A673 (cell line): ENCODE results near the gene SDF2L1. TPM values are rescaled to one million over a fixed set of nuclear protein-coding genes. Genes with fewer than 3 reads are reported as not detected.

Experiments
- BruUV-seq: library from RNA; stranded (reverse); fragments of 400-500 nt; replicated peaks from 2 replicates; lab custom pipeline; 2021; lab: Mats Ljungman, UMichigan
- CTCF ChIA-PET: fragments of 300-600 bp; sonication (Branson Sonifier 250); formaldehyde crosslinking; loops from one replicate; lab custom pipeline; 2022; ENCODE audit warnings: antibody characterized with exemption; lab: Charles Lee
- POLR2A ChIA-PET: fragments of 300-600 bp; sonication (Branson Sonifier 250); formaldehyde crosslinking; loops from one replicate; lab custom pipeline; 2022; ENCODE audit warnings: antibody characterized with exemption; ENCODE audit not compliant: low non-redundant PET; lab: Charles Lee
- DNase-seq: peaks from one replicate; pipeline ENCODE4 v3.0.0-alpha.2; 2015; ENCODE audit warnings: low spot score
- H3K27ac ChIP-seq: fragments of 200-600 bp; sonication (generic); 2 replicates; pipeline ENCODE4 v1.5.1; 2016; ENCODE audit warnings: mixed run types, low read depth, mild to moderate bottlenecking, mixed read lengths, antibody characterized with exemption, low read length; ENCODE audit not compliant: poor library complexity, severe bottlenecking
- H3K27me3 ChIP-seq: fragments of 200-600 bp; sonication (generic); replicated peaks from 2 replicates; pipeline ENCODE4 v1.6.1; 2017; ENCODE audit warnings: mixed run types, low read depth, mild to moderate bottlenecking, mixed read lengths, antibody characterized with exemption, low read length; ENCODE audit not compliant: insufficient read depth, poor library complexity
- H3K36me3 ChIP-seq: fragments of 200-600 bp; sonication (generic); 2 replicates; pipeline ENCODE4 v1.6.1; 2016; ENCODE audit warnings: mixed run types, mild to moderate bottlenecking, mixed read lengths, antibody characterized with exemption, low read length; ENCODE audit not compliant: insufficient read depth, poor library complexity, severe bottlenecking
- H3K4me1 ChIP-seq: fragments of 200-600 bp; sonication (generic); 2 replicates; pipeline ENCODE4 v1.6.1; 2017; ENCODE audit warnings: mixed run types, mild to moderate bottlenecking, mixed read lengths, antibody characterized with exemption, low read length; ENCODE audit not compliant: insufficient read depth, poor library complexity, severe bottlenecking
- H3K4me3 ChIP-seq: fragments of 200-600 bp; sonication (generic); 2 replicates; pipeline ENCODE4 v1.5.1; 2016; ENCODE audit warnings: low read depth, mixed run types, mild to moderate bottlenecking, mixed read lengths, low read length; ENCODE audit not compliant: poor library complexity, severe bottlenecking
- H3K9me3 ChIP-seq: fragments of 200-600 bp; sonication (generic); 2 replicates; pipeline ENCODE4 v1.6.1; 2016; ENCODE audit warnings: mixed run types, low read depth, mild to moderate bottlenecking, mixed read lengths, antibody characterized with exemption, low read length; ENCODE audit not compliant: poor library complexity, severe bottlenecking
- EZH2 ChIP-seq: fragments of 200-600 bp; sonication (generic); IDR thresholded peaks from 2 replicates; pipeline ENCODE4 v1.6.1; 2017; ENCODE audit warnings: borderline replicate concordance, low read depth, mild to moderate bottlenecking, mixed read lengths, antibody characterized with exemption, low read length; ENCODE audit not compliant: poor library complexity, severe bottlenecking
- intact Hi-C: fragments of 100-400 bp; cut with micrococcal nuclease; formaldehyde crosslinking; loops from one replicate; pipeline ENCODE4 v1.10.0; 2022; ENCODE audit not compliant: unreplicated experiment
- total RNA-seq: library from RNA; stranded (reverse); gene quantifications from 2 replicates; pipeline ENCODE4 v1.2.3, GENCODE V29; 2021
- TF ChIP-seq, protein P1 (sequence below): fragments of 300-800, 200-600 bp; sonication (generic); conservative IDR thresholded peaks from 2 replicates; pipeline ENCODE4 v1.5.1; 2017; ENCODE audit warnings: low read depth, mild to moderate bottlenecking, antibody characterized with exemption, low read length, moderate library complexity, mixed read lengths

Gene SDF2L1
- total RNA-seq, 1 experiment from 2014 or later = 50.1 TPM

DNA sequence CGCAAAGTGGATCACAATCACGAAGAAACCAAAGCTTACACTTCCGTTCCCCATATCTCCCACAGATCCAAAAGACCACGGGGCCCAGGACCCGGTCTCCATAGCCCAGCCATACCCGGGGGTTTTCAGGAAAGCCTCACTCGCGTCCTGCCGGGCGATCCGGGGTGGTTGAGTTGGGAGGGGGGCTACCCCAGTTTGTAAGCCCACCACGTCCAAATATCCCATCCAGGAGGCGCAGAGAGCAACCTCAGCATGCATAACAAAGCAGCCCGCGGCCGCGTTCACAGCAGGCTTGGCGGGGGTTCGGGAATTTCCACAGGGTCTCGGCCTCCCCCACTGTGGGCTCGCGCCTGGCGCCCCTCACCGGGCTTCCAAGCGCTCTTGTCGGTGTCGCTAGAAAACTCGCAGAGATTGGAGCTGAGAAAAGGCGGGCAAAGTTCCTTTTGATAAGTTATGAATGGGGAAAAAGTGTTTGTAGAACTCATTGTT lies 9.5 kb downstream of the SDF2L1 start:
- ChIA-PET POLR2A (no interaction called here), CTCF (interaction anchor here (1.2 kb wide), 1 partner anchor 9 kb away, joined by 4 read pairs; the partner anchor contains the start of gene SDF2L1)
- H3K9me3 ChIP-seq = no peaks in the 10 kb centered on the region
- no peak for DNase-seq
- intact Hi-C loops = no loop called here
- no peaks in the 10 kb centered on the region for H3K27me3 ChIP-seq
- H3K36me3 ChIP-seq = peaks cover 16% of the 10 kb centered on the region
- peak overlapping the region; percentile 83 for H3K27ac ChIP-seq
- peak overlapping the region; percentile 67 for H3K4me3 ChIP-seq
- no TSS peak for BruUV-seq
- H3K4me1 ChIP-seq = peaks cover 6% of the 10 kb centered on the region
- no peak for TF ChIP-seq EZH2
- TF ChIP-seq, protein P1, sequence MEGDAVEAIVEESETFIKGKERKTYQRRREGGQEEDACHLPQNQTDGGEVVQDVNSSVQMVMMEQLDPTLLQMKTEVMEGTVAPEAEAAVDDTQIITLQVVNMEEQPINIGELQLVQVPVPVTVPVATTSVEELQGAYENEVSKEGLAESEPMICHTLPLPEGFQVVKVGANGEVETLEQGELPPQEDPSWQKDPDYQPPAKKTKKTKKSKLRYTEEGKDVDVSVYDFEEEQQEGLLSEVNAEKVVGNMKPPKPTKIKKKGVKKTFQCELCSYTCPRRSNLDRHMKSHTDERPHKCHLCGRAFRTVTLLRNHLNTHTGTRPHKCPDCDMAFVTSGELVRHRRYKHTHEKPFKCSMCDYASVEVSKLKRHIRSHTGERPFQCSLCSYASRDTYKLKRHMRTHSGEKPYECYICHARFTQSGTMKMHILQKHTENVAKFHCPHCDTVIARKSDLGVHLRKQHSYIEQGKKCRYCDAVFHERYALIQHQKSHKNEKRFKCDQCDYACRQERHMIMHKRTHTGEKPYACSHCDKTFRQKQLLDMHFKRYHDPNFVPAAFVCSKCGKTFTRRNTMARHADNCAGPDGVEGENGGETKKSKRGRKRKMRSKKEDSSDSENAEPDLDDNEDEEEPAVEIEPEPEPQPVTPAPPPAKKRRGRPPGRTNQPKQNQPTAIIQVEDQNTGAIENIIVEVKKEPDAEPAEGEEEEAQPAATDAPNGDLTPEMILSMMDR = no peak

GRCh38 chr22:21652010-21652546 lies 10.0 kb downstream of the SDF2L1 start:
- TF ChIP-seq, protein P1 = no peak
- no peak for TF ChIP-seq EZH2
- Histone ChIP-seq H3K27ac (peak overlapping the region; percentile 83), H3K9me3 (no peaks in the 10 kb centered on the region), H3K27me3 (no peaks in the 10 kb centered on the region), H3K4me3 (peak overlapping the region; percentile 67), H3K4me1 (peaks cover 6% of the 10 kb centered on the region), H3K36me3 (peaks cover 16% of the 10 kb centered on the region)
- DNase-seq = peak; percentile 96
- CTCF ChIA-PET = interaction anchor here (1.2 kb wide), 1 partner anchor 10 kb away, joined by 4 read pairs; the partner anchor contains the start of gene SDF2L1
- BruUV-seq = no TSS peak
- intact Hi-C loops = no loop called here
- POLR2A ChIA-PET = no interaction called here

GRCh38 chr22:21652547-21653545 lies 10.7 kb downstream of the SDF2L1 start:
- no peak for DNase-seq
- Histone ChIP-seq H3K4me3 (peak overlapping the region; percentile 67), H3K9me3 (no peaks in the 10 kb centered on the region), H3K36me3 (peaks cover 16% of the 10 kb centered on the region), H3K4me1 (peaks cover 6% of the 10 kb centered on the region), H3K27me3 (no peaks in the 10 kb centered on the region), H3K27ac (peak overlapping the region; percentile 73)
- intact Hi-C loops = no loop called here
- ChIA-PET POLR2A (no interaction called here), CTCF (interaction anchor here (1.2 kb wide), 1 partner anchor 10 kb away, joined by 4 read pairs; the partner anchor contains the start of gene SDF2L1)
- no peak for TF ChIP-seq EZH2
- TF ChIP-seq, protein P1 = no peak
- no TSS peak for BruUV-seq
